CD4-positive, CD25-positive, alpha-beta regulatory T cell (primary cell): ENCODE measurements around the gene ASPDH. TPM values are rescaled to one million over a fixed set of nuclear protein-coding genes. Genes with fewer than 3 reads are reported as not detected.

Experiments used
- ATAC-seq, 2 donors: fragments of 150-1000 bp; cut with Tn5 transposase; one replicate each; pipeline ENCODE4 v1.10.0; 2021; ENCODE audit warnings: low read depth in 2 of 2, moderate number of reproducible peaks in 2 of 2, moderate library complexity in 1 of 2
- DNase-seq, 3 donors: peaks; one replicate each; pipeline versions ENCODE4 v3.0.0 to v3.0.0-alpha.2; 2012 to 2022; ENCODE audit warnings: mixed read lengths in 1 of 3
- H3K27ac ChIP-seq: one replicate; pipeline ENCODE4 v1.7.0; 2013; ENCODE audit warnings: mild to moderate bottlenecking, low read length; ENCODE audit not compliant: insufficient read depth, poor library complexity, severe bottlenecking
- H3K27me3 ChIP-seq: one replicate; pipeline ENCODE4 v1.7.0; 2013; ENCODE audit warnings: low read length; ENCODE audit not compliant: control insufficient read depth, insufficient read depth
- H3K36me3 ChIP-seq: one replicate; pipeline ENCODE4 v1.7.0; 2013; ENCODE audit warnings: mild to moderate bottlenecking, low read length, moderate library complexity; ENCODE audit not compliant: control insufficient read depth, insufficient read depth
- H3K4me1 ChIP-seq: 2 replicates; pipeline ENCODE4 v1.7.0; 2013; ENCODE audit warnings: mild to moderate bottlenecking, low read length; ENCODE audit not compliant: insufficient read depth, control insufficient read depth, poor library complexity, severe bottlenecking
- H3K4me3 ChIP-seq: one replicate; pipeline ENCODE4 v1.7.0; 2013; ENCODE audit warnings: low read depth, mild to moderate bottlenecking, low read length, moderate library complexity
- H3K9me3 ChIP-seq, 2 experiments: 1 replicate in 1 of 2; 2 replicates in 1 of 2; pipeline ENCODE4 v1.7.0; 2013; ENCODE audit warnings: low read length in 2 of 2, mild to moderate bottlenecking in 1 of 2, moderate library complexity in 1 of 2; ENCODE audit not compliant: control insufficient read depth in 2 of 2
- H3K27ac Mint-ChIP-seq, 3 donors: one replicate each; pipeline ENCODE4 v1.8.0; 2020 to 2022; ENCODE audit warnings: mild to moderate bottlenecking in 3 of 3, mixed read lengths in 3 of 3, moderate library complexity in 2 of 3
- H3K27me3 Mint-ChIP-seq: one replicate; pipeline ENCODE4 v1.8.0; 2022; ENCODE audit warnings: mild to moderate bottlenecking, mixed read lengths
- H3K36me3 Mint-ChIP-seq: one replicate; pipeline ENCODE4 v1.8.0; 2020; ENCODE audit warnings: mixed read lengths
- H3K4me1 Mint-ChIP-seq, 4 donors: one replicate each; pipeline ENCODE4 v1.8.0; 2020 to 2022; ENCODE audit warnings: mixed read lengths in 4 of 4, mild to moderate bottlenecking in 1 of 4
- H3K4me3 Mint-ChIP-seq, 4 donors: one replicate each; pipeline ENCODE4 v1.8.0; 2020 to 2022; ENCODE audit warnings: mild to moderate bottlenecking in 4 of 4, mixed read lengths in 4 of 4, moderate library complexity in 3 of 4
- H3K9me3 Mint-ChIP-seq, 7 donors: one replicate each; pipeline ENCODE4 v1.8.0; 2020 to 2022; ENCODE audit warnings: mixed read lengths in 7 of 7, mild to moderate bottlenecking in 3 of 7, moderate library complexity in 2 of 7
- polyA plus RNA-seq, 4 donors: library from polyadenylated mRNA; unstranded; fragments of 300-500 nt; fragmentation: Illumina TruSeq; gene quantifications; one replicate each; pipeline ENCODE4 v1.2.3, GENCODE V29; 2021
- total RNA-seq: library from RNA; stranded (reverse); gene quantifications from one replicate; pipeline ENCODE4 v1.2.3, GENCODE V29; 2022

Gene ASPDH
- total and polyA plus RNA-seq, 5 donors from 2014 or later, result not detected

GRCh38 chr19:50481351-50482149, 32.2 kb downstream of the ASPDH start:
- ATAC-seq (no peak), DNase-seq (no peak)
- peak overlapping the region in 1 of 4 donors; percentile 77 for H3K4me3 Mint-ChIP-seq
- H3K9me3 Mint-ChIP-seq, result no peaks in the 10 kb centered on the region
- H3K27me3 Mint-ChIP-seq, result no peaks in the 10 kb centered on the region
- H3K27ac Mint-ChIP-seq, result no peak overlapping the region
- Histone ChIP-seq H3K4me1 (peaks cover 22% of the 10 kb centered on the region), H3K4me3 (no peak overlapping the region), H3K36me3 (peaks cover 35% of the 10 kb centered on the region), H3K27ac (no peak overlapping the region), H3K9me3 (no peaks in the 10 kb centered on the region), H3K27me3 (no peaks in the 10 kb centered on the region)
- H3K4me1 Mint-ChIP-seq, result peaks cover 0 to 19% (median 13%) of the 10 kb centered on the region in 4 donors
- peaks cover 29% of the 10 kb centered on the region for H3K36me3 Mint-ChIP-seq

GRCh38 chr19:50480281-50481111, 33.2 kb downstream of the ASPDH start:
- no peak overlapping the region for H3K4me3 ChIP-seq
- H3K4me1 ChIP-seq, result peaks cover 26% of the 10 kb centered on the region
- Mint-ChIP-seq H3K36me3 (peaks cover 29% of the 10 kb centered on the region), H3K27ac (peak overlapping the region in 1 of 3 donors; percentile 62), H3K4me3 (no peak overlapping the region), H3K4me1 (peaks cover 0 to 23% (median 17%) of the 10 kb centered on the region in 4 donors), H3K27me3 (peaks cover 4% of the 10 kb centered on the region), H3K9me3 (no peaks in the 10 kb centered on the region)
- no peaks in the 10 kb centered on the region for H3K9me3 ChIP-seq
- H3K27ac ChIP-seq, result no peak overlapping the region
- no peaks in the 10 kb centered on the region for H3K27me3 ChIP-seq
- H3K36me3 ChIP-seq, result peaks cover 35% of the 10 kb centered on the region
- no peak for DNase-seq
- no peak for ATAC-seq

GRCh38 chr19:50479761-50480251, 33.9 kb downstream of the ASPDH start:
- Histone ChIP-seq H3K4me3 (no peak overlapping the region), H3K27ac (no peak overlapping the region), H3K36me3 (peaks cover 35% of the 10 kb centered on the region), H3K9me3 (no peaks in the 10 kb centered on the region), H3K4me1 (peaks cover 26% of the 10 kb centered on the region), H3K27me3 (no peaks in the 10 kb centered on the region)
- peaks cover 23% of the 10 kb centered on the region for H3K36me3 Mint-ChIP-seq
- H3K27me3 Mint-ChIP-seq, result peaks cover 9% of the 10 kb centered on the region
- peaks cover 0 to 25% (median 20%) of the 10 kb centered on the region in 4 donors for H3K4me1 Mint-ChIP-seq
- no peak for ATAC-seq
- H3K9me3 Mint-ChIP-seq, result no peaks in the 10 kb centered on the region
- H3K27ac Mint-ChIP-seq, result no peak overlapping the region
- no peak for DNase-seq
- no peak overlapping the region for H3K4me3 Mint-ChIP-seq

- peaks cover 9% of the 10 kb centered on the region for H3K27me3 Mint-ChIP-seq
- no peak overlapping the region for H3K27ac ChIP-seq
- peaks cover 23% of the 10 kb centered on the region for H3K36me3 Mint-ChIP-seq
- peaks cover 32% of the 10 kb centered on the region for H3K36me3 ChIP-seq
- no peak for DNase-seq
- no peak for ATAC-seq
- H3K4me3 ChIP-seq, result no peak overlapping the region
- H3K27ac Mint-ChIP-seq, result no peak overlapping the region
- H3K9me3 Mint-ChIP-seq, result no peaks in the 10 kb centered on the region
- H3K9me3 ChIP-seq, result no peaks in the 10 kb centered on the region
- peaks cover 0 to 25% (median 20%) of the 10 kb centered on the region in 4 donors for H3K4me1 Mint-ChIP-seq
- H3K4me3 Mint-ChIP-seq, result peak overlapping the region in 3 of 4 donors; percentile 43 to 60 (median 52)
- peaks cover 26% of the 10 kb centered on the region for H3K4me1 ChIP-seq
- no peaks in the 10 kb centered on the region for H3K27me3 ChIP-seq
These were observed 34.6 kb downstream of the ASPDH start for GRCh38 chr19:50478901-50479715.

GRCh38 chr19:50477751-50478515, 35.8 kb downstream of the ASPDH start:
- Mint-ChIP-seq H3K27me3 (peaks cover 9% of the 10 kb centered on the region), H3K9me3 (no peaks in the 10 kb centered on the region), H3K4me1 (peaks cover 0 to 25% (median 19%) of the 10 kb centered on the region in 4 donors), H3K4me3 (peak overlapping the region; percentile 98 to 99 (median 99)), H3K27ac (peak overlapping the region; percentile 71 to 97 (median 94)), H3K36me3 (peaks cover 15% of the 10 kb centered on the region)
- Histone ChIP-seq H3K9me3 (no peaks in the 10 kb centered on the region), H3K4me1 (peaks cover 26% of the 10 kb centered on the region), H3K27me3 (no peaks in the 10 kb centered on the region), H3K36me3 (peaks cover 27% of the 10 kb centered on the region), H3K27ac (no peak overlapping the region), H3K4me3 (peak overlapping the region; percentile 55)
- DNase-seq (no peak), ATAC-seq (no peak)

GRCh38 chr19:50476907-50477238, 36.8 kb downstream of the ASPDH start:
- ATAC-seq, result no peak
- Histone ChIP-seq H3K9me3 (no peaks in the 10 kb centered on the region), H3K27ac (peak overlapping the region; percentile 85), H3K4me1 (peaks cover 26% of the 10 kb centered on the region), H3K36me3 (peaks cover 26% of the 10 kb centered on the region), H3K4me3 (peak overlapping the region; percentile 55), H3K27me3 (no peaks in the 10 kb centered on the region)
- Mint-ChIP-seq H3K4me1 (peaks cover 0 to 25% (median 19%) of the 10 kb centered on the region in 4 donors), H3K9me3 (no peaks in the 10 kb centered on the region), H3K36me3 (peaks cover 15% of the 10 kb centered on the region), H3K4me3 (peak overlapping the region; percentile 98 to 99 (median 99)), H3K27ac (peak overlapping the region; percentile 85 to 99 (median 97)), H3K27me3 (peaks cover 9% of the 10 kb centered on the region)
- DNase-seq, result no peak
